GM18520 (cell line): ENCODE measurements around the gene MAP4K1.

Experiments
- ATAC-seq: cut with Tn5 transposase; IDR thresholded peaks from one replicate; pipeline ENCODE4 v1.9.1; 2021; ENCODE audit not compliant: unreplicated experiment

Gene MAP4K1

GRCh38 chr19:38549061-38549460 lies 68.7 kb downstream of the MAP4K1 start:
- no peak for ATAC-seq

- no peak for ATAC-seq
Observed at GRCh38 chr19:38547421-38547820, 70.3 kb downstream of the MAP4K1 start.

GRCh38 chr19:38545596-38545995 lies 72.2 kb downstream of the MAP4K1 start:
- no peak for ATAC-seq

DNA sequence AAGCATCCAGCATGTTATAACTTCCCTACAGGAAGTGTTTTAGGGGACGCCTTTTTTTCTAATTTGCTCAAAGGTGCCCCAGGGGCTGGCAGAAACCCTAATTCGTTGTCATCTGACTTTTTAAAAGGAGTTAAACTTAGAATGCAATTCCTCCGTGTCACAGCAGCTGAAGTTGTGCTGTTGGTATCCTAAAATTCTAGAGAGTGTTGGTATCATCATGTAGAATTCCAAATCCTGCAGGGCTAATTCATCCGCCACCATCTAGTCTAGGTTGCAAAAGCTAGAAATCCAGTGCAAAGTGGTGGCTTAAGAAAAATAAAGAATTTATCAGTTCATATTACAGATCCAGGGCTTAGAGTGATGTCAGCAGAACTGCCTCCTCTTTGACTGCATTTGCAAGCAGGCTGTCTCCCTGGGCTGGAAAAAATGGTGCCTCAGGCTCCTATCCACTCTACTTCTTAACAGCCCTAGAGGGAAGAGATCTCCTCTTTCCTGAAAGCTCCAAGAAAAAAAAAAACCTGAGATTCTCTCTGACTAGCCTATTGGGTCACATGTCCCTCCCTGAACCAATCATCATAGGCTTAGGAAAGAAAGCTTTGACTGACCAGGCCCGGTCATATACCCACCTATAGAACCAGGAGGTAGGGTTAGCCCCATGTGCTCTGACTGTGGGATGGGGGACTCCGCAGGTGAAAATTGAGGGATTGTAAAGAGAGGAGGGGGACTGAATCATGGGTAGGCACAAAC lies 73.0 kb downstream of the MAP4K1 start:
- ATAC-seq = no peak

DNA sequence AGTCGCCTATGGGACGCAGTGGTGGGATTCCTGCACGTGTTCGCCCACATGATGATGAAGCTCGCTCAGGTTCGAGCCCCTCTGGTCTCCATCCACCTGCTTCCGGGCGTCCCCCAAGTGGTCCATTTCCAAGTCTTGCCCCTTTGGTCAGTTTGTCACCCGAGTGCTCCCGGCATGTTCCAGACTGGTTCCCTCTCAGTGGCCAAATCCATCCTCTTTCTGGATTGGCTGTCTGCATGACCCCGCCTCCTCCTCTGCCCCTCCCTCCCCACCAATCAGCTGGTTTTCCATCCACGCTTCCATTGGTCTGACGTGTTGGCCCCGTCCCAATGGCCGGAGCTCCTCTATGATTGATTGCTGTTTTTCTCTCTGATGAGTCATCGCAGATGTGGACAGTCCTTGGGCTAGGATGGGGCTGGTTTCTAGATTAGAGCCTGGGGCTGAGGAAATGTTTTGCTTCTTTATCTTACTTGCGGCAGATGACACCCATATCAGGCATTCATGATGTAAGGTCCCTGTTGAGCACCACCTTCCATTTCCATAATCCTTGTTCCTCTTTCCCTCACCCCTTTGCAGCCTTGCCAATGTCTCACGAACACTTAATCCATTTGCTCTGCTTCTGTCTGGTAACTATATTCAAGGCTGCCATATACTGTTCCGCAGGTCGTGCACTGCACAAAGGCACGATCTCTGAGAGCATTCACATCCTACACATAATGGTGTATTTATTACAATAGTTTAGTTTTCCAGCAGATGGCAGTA lies 73.8 kb downstream of the MAP4K1 start:
- no peak for ATAC-seq

GRCh38 chr19:38543286-38543806 lies 74.4 kb downstream of the MAP4K1 start:
- ATAC-seq = no peak

GRCh38 chr19:38542040-38542439 lies 75.7 kb downstream of the MAP4K1 start:
- ATAC-seq = no peak

DNA sequence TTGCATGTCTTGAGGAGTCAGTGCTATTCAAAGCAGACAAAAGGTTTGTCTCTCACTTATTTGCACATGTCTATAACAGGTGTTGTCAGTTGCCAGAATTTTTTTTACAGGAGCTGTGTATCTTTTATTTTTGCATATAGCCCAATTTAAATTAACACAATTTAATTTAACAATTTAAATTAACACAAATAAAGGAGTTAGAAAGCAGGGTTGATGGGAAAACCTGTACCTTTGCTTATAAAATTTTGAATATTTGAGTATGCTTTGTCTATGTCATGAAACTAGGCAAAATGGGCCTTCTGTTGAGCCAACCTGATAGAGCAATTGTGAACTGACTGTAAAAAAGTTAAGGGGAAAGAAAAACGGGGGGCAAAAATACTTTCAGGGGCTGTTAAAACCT lies 78.0 kb downstream of the MAP4K1 start:
- no peak for ATAC-seq

- ATAC-seq = no peak
Observed at GRCh38 chr19:38538793-38539528, 78.8 kb downstream of the MAP4K1 start.

GRCh38 chr19:38538386-38538785 lies 79.4 kb downstream of the MAP4K1 start:
- no peak for ATAC-seq
